HUES48 (cell line): ENCODE data around the gene GIMAP6.
"Not testable (repeated sequence)": the region's sequence is repeated elsewhere in the genome, so short reads cannot be mapped to it uniquely, and the experiment has no call there.

Experiments used
- H3K27ac ChIP-seq: one replicate; pipeline ENCODE4 v1.7.0; 2013; ENCODE audit warnings: low read depth, low read length, inconsistent platforms
- H3K27me3 ChIP-seq: 2 replicates; pipeline ENCODE4 v1.6.1; 2013; ENCODE audit warnings: mild to moderate bottlenecking, low read length; ENCODE audit not compliant: control insufficient read depth, insufficient read depth
- H3K36me3 ChIP-seq: 2 replicates; pipeline ENCODE4 v1.6.1; 2013; ENCODE audit warnings: low read length; ENCODE audit not compliant: control insufficient read depth, insufficient read depth
- H3K4me1 ChIP-seq: 2 replicates; pipeline ENCODE4 v1.6.1; 2013; ENCODE audit warnings: mild to moderate bottlenecking, low read length; ENCODE audit not compliant: control insufficient read depth, insufficient read depth
- H3K4me3 ChIP-seq: 2 replicates; pipeline ENCODE4 v1.5.1; 2013; ENCODE audit warnings: mild to moderate bottlenecking, low read depth, low read length
- H3K9ac ChIP-seq: 2 replicates; pipeline ENCODE4 v1.6.1; 2013; ENCODE audit warnings: mild to moderate bottlenecking, low read depth, low read length, moderate library complexity
- H3K9me3 ChIP-seq: 2 replicates; pipeline ENCODE4 v1.6.1; 2013; ENCODE audit warnings: low read length; ENCODE audit not compliant: control insufficient read depth, insufficient read depth

GIMAP6 gene

DNA sequence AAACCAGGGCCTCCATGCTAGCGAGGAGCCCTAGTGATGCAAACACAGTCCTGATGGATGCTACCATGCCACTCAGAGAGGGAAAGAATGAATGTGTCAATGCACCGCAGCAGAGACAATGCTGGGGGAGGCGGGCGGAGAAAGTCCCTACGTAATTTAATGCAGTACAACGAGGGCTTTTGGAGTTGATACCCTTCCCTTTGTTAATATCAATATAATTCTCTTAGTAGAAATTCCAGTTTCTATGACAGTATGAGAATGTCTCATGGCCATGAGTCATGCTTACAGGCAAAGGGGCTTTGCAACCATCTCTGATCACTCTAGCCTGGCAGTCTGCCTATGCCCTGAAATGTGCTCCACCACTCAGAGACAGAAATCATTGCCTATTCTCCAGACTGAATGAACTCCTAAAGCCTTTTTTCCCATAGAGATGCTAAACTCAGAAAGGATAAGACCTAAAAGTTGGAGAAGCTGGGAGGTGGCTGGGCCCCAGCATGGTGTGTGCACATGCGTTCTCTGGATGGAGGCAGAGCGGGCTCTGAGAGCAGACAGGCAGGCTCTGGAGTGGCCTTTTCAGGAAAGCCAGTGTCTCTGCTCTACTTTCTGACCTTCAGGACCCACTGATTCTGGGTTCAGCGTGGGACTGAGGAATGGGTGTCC, 33.0 kb upstream of the GIMAP6 start:
- Histone ChIP-seq H3K36me3 (no peaks in the 10 kb centered on the region), H3K9me3 (0 out of 2 replicates have a peak, but pooled peaks cover 3% of the 10 kb centered on the region), H3K4me3 (no peak overlapping the region), H3K9ac (no peak overlapping the region), H3K27me3 (no peaks in the 10 kb centered on the region), H3K4me1 (no peaks in the 10 kb centered on the region), H3K27ac (no peak overlapping the region)

DNA sequence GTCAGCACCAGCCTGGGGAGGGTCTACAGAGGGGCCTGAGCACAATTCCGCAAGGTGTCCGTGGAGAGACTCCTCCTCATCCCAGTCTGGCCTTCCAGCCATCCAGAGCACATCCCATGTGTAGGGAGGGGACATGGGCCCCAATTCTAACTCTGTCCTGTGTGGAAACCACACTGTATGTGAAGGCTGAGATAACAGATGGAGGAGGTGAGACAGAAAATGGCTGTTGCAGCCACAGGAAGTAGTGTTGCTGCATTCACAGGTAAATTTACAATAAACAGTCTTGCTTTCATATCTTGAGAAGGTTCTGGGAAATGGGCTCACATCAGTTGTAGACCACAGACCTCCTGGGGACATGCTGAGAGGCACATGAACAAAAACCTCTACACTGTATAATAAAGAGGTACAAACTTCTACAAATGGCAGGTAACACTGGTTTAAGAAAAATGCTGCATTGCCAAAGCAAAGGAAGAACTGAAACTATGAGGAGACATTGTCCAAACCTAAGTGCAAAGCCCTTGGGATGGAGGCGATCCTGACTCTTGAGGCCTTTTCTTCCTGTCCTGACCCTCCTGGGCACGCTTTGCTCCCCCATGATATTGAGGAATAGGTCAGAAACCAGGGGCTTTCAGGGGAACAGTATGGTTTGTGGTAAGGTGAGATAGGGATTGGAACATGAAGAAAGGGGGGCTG, 31.8 kb upstream of the GIMAP6 start:
- Histone ChIP-seq H3K4me1 (no peaks in the 10 kb centered on the region), H3K36me3 (no peaks in the 10 kb centered on the region), H3K9me3 (0 out of 2 replicates have a peak, but pooled peaks cover 3% of the 10 kb centered on the region), H3K9ac (no peak overlapping the region), H3K27me3 (no peaks in the 10 kb centered on the region), H3K4me3 (no peak overlapping the region), H3K27ac (no peak overlapping the region)

DNA sequence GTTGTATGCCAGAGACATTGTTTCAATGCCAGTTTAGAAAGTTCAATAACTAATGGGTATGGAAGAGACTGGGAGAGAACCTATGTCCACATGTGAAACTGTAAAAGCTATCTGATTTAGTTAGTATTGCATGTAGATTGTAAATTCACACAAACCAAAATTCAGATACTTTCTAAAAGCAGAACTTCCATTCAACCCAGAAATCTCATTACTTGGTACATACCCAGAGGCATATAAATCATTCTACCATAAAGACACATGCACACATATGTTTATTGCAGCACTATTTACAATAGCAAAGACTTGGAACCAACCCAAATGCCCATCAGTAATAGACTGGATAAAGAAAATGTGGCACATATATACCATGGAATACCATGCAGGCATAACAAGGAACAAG, 30.6 kb upstream of the GIMAP6 start:
- not testable (repeated sequence) for H3K36me3 ChIP-seq, H3K4me3 ChIP-seq, H3K9ac ChIP-seq, H3K9me3 ChIP-seq, H3K27ac ChIP-seq, H3K4me1 ChIP-seq, H3K27me3 ChIP-seq

DNA sequence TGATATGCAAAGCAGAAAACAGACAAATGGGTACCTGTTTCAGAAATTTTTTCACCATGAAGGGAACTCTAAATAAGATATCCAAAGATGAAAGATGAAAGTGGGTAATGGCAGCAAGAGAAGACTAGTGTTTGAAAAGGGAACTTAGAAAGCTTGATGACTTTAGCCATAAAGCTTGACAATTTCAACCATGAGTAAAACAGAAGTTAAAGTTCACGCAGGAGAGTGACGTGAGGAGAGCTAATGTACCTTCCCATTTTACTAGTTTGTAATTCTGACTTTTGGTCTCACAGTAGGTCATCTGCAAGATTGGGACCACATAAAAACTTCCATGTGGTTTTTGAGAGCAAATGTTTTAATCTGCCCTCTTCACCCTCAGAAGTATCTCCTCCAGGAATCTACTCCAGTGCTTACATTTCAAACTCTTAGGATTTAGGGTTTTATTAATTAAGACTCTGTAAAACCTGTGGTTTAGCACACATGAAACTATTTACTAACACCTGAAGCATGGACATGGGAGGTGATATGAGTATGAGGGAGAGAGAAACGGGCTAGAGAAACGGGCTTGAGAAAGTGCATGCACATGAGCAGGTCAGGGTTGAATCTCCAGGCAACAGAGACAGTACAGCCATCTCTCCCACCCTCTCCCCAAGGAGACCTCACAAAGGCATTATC, 28.9 kb upstream of the GIMAP6 start:
- Histone ChIP-seq H3K4me1 (no peaks in the 10 kb centered on the region), H3K36me3 (no peaks in the 10 kb centered on the region), H3K27ac (no peak overlapping the region), H3K4me3 (no peak overlapping the region), H3K9ac (no peak overlapping the region), H3K9me3 (peaks cover 11% of the 10 kb centered on the region), H3K27me3 (no peaks in the 10 kb centered on the region)

DNA sequence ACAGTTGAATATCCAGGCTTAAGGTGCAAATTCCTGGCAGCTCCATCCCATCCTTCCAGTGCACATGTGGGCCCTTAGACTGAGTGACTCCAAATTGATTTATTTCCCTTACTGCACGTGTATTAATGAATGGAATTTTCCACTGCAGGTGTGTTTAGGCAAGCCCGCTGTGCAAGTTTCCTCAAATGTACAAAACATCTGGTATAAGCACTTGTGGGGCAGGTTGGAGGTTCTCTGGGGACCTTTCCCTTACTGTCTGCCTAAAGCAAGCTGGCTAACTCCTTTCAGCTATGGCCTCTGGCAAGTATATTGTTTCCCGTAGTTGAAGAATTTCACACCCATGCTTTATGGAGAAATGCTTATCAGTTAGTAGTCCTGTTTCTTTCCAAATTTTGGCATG, 25.3 kb upstream of the GIMAP6 start:
- Histone ChIP-seq H3K9ac (no peak overlapping the region), H3K4me3 (no peak overlapping the region), H3K9me3 (peaks cover 11% of the 10 kb centered on the region), H3K36me3 (no peaks in the 10 kb centered on the region), H3K27ac (no peak overlapping the region), H3K27me3 (no peaks in the 10 kb centered on the region), H3K4me1 (peaks cover 8% of the 10 kb centered on the region)

DNA sequence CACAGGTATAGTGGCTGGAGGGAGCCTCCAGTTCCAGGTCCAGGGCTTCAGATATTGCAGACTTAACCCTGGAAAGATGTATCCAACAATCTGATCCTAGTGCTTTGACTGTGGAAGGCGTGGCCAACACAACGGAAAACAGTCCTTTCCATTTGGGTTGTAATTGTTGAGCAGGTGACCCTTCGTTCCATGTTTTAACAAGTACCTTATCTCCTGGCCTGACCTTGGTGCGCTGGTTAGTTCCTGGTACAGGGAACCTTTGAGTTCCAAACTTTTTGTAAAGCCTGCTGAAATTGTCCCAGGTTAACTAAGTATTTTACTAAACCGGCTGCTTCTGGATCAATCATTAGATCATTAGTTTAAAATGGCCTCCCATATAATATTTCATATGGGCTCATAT, 23.9 kb upstream of the GIMAP6 start:
- Histone ChIP-seq H3K27ac (no peak overlapping the region), H3K9me3 (peaks cover 11% of the 10 kb centered on the region), H3K9ac (no peak overlapping the region), H3K36me3 (no peaks in the 10 kb centered on the region), H3K4me3 (no peak overlapping the region), H3K4me1 (peaks cover 8% of the 10 kb centered on the region), H3K27me3 (no peaks in the 10 kb centered on the region)

DNA sequence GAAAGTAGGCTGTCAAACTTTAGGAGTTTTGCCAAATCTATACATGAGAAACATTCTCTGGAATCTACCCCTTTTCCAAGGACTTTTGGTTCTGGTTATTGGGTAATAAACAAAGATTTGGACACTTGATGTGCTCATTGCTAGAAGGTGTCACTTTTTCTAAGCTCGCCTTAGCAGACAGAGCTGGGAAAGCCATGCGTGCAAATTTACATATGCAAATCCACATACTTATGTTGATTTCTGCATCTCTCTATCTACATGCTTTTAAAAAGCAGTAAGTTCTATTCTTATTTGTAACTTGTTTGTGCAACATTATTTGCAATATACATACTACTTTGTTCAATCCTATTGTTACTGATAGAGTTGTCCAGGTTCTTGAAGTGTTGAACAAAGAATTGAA, 22.5 kb upstream of the GIMAP6 start:
- Histone ChIP-seq H3K4me1 (peaks cover 8% of the 10 kb centered on the region), H3K4me3 (0 out of 2 replicates have a peak overlapping the region, but pooled peaks have one; percentile 2), H3K9ac (no peak overlapping the region), H3K27ac (no peak overlapping the region), H3K27me3 (no peaks in the 10 kb centered on the region), H3K36me3 (no peaks in the 10 kb centered on the region), H3K9me3 (peaks cover 11% of the 10 kb centered on the region)

DNA sequence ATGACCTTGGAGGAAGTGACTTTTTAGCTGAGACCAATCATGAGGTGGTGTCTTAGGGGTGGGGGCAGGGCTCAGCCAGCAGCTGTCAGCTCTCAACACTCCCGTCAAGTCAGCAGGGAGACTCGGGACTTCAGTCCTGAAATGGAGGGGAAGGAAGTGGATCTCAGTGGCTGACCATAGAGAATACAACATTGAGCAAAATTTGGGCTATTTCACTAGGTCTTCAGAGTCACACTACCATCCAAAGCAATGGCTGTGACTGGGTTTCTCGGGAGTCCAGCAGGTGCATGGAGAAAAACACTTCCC, 16.8 kb upstream of the GIMAP6 start:
- Histone ChIP-seq H3K9ac (no peak overlapping the region), H3K27ac (no peak overlapping the region), H3K4me3 (no peak overlapping the region), H3K36me3 (no peaks in the 10 kb centered on the region), H3K4me1 (no peaks in the 10 kb centered on the region), H3K9me3 (no peaks in the 10 kb centered on the region), H3K27me3 (no peaks in the 10 kb centered on the region)

DNA sequence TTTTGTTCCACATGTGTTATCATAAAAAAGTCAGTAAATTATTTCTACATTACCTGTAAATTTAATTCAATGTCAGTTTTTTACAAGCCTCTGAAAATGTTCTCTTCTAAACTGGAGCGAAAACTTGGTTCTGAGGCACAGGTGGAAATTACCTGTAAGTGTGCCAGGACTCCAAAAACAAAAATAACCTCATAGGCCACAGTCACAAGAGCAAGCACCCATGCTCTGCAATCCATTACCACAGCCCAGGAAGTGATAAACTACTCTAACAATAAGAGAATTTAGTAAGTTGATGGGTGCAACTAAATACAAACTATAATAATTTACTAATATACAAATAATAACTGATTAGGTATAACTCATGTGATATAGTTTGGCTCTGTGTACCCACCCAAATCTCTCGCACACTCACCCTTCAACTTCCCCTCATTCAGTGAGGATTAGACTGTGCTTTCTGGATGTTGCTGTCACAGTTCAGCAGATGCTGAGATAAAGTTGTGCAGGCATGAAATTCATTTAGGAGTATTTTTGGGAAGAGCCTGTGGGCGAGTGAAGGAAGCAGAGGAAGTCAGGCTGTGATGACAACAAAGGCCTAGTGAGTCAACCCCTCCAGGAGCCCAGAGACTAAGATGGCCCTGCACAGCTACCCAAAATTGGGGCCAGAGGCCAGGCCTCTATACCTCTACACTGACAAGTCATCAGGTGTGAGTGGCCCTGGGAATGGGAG, 16.3 kb upstream of the GIMAP6 start:
- H3K27me3 ChIP-seq: no peaks in the 10 kb centered on the region
- no peak overlapping the region for H3K4me3 ChIP-seq
- no peaks in the 10 kb centered on the region for H3K9me3 ChIP-seq
- H3K27ac ChIP-seq: no peak overlapping the region
- no peaks in the 10 kb centered on the region for H3K36me3 ChIP-seq
- H3K4me1 ChIP-seq: no peaks in the 10 kb centered on the region
- H3K9ac ChIP-seq: no peak overlapping the region

DNA sequence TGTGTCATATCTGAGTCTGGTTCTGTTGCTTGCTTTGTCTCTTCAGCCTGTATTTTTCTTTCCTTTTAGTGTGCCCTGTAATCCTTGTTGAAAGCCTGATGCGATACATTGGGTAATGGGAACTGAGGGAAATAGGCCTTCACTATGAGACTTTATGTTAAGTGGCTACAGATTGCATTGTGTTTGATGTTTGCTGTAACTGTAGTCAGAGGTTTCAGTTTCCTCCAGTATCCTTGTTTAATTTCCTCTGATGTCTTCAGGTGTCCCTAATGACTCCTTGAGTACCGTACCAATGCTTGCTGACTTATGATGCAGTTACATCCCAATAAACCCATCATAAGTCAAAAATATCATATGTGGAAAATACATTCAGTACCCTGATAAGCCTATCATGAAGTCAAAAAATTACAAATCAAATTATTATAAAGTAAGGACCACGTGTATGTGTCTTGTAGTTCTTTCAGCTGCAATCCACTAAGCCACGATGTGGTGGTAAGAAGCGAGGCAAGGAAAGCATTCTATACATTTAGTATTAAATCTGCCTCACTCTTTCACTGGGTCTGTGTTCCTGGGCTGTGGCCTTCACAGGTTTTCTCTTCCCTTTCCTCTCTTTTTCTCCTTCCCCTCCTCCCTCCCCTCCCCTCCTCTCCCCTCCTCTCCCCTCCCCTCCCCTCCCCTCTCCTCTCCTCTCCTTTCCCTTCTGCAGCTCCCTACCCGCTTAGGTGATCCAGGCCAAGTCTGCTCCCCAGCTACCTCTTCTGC, 13.3 kb upstream of the GIMAP6 start:
- H3K27me3 ChIP-seq: no peaks in the 10 kb centered on the region
- H3K4me1 ChIP-seq: no peaks in the 10 kb centered on the region
- no peak overlapping the region for H3K4me3 ChIP-seq
- H3K36me3 ChIP-seq: no peaks in the 10 kb centered on the region
- H3K27ac ChIP-seq: no peak overlapping the region
- H3K9ac ChIP-seq: no peak overlapping the region
- peaks cover 4% of the 10 kb centered on the region; the same call in 1 of the 2 replicates for H3K9me3 ChIP-seq
